IMR-90 (cell line): ENCODE data around the gene DTNA. TPM values are rescaled to one million over a fixed set of nuclear protein-coding genes. Genes with fewer than 3 reads are reported as not detected.

Source experiments
- ATAC-seq: fragments of 200-7000 bp; cut with Tn5 transposase; 2 replicates; pipeline ENCODE4 v1.9.1; 2020; ENCODE audit warnings: low read depth, mild to moderate bottlenecking, moderate library complexity
- BruUV-seq: library from RNA; stranded (reverse); fragments of 400-500 nt; replicated peaks from 2 replicates; lab custom pipeline; 2021; lab: Mats Ljungman, UMichigan
- CTCF ChIA-PET: fragments of 300-600 bp; formaldehyde crosslinking; extraction: SDS; loops from one replicate; lab custom pipeline; 2021; ENCODE audit warnings: antibody characterized with exemption; lab: Yijun Ruan, JAX
- POLR2A ChIA-PET: fragments of 300-600 bp; sonication (Branson Sonifier 250); formaldehyde crosslinking; loops from one replicate; lab custom pipeline; 2022; ENCODE audit warnings: antibody characterized with exemption; ENCODE audit not compliant: unreplicated experiment; lab: Charles Lee
- DNase-seq: peaks from one replicate; pipeline ENCODE4 v3.0.0; 2013
- H2AFZ ChIP-seq: replicated peaks from 2 replicates; pipeline ENCODE3; 2013; ENCODE audit warnings: low read length, mild to moderate bottlenecking; ENCODE audit not compliant: poor library complexity
- H2AK5ac ChIP-seq: 2 replicates; pipeline ENCODE4 v1.6.1; 2013; ENCODE audit warnings: low read depth, low read length, inconsistent platforms
- H2AK9ac ChIP-seq: replicated peaks from 2 replicates; pipeline ENCODE3; 2013; ENCODE audit warnings: mild to moderate bottlenecking, low read depth, low read length, moderate library complexity; ENCODE audit not compliant: poor library complexity
- H2BK120ac ChIP-seq: 2 replicates; pipeline ENCODE4 v1.6.1; 2013; ENCODE audit warnings: low read depth, low read length, inconsistent platforms
- H2BK15ac ChIP-seq: 3 replicates; pipeline ENCODE4 v1.6.1; 2013; ENCODE audit warnings: low read depth, low read length, inconsistent platforms
- H2BK20ac ChIP-seq: 2 replicates; pipeline ENCODE4 v1.6.1; 2013; ENCODE audit warnings: low read depth, mild to moderate bottlenecking, inconsistent platforms, low read length, moderate library complexity
- H2BK5ac ChIP-seq: 2 replicates; pipeline ENCODE4 v1.6.1; 2013; ENCODE audit warnings: mild to moderate bottlenecking, low read depth, low read length, inconsistent platforms; ENCODE audit not compliant: poor library complexity, severe bottlenecking
- H3K14ac ChIP-seq: replicated peaks from 2 replicates; pipeline ENCODE4 v1.6.1; 2013; ENCODE audit warnings: low read depth, low read length, inconsistent platforms
- H3K18ac ChIP-seq: 2 replicates; pipeline ENCODE4 v1.6.1; 2013; ENCODE audit warnings: low read depth, low read length, control low read depth
- H3K23ac ChIP-seq: 2 replicates; pipeline ENCODE4 v1.6.1; 2013; ENCODE audit warnings: low read depth, low read length, inconsistent platforms
- H3K27ac ChIP-seq: 2 replicates; pipeline ENCODE4 v1.5.1; 2013; ENCODE audit warnings: mild to moderate bottlenecking, control low read depth, low read length; ENCODE audit not compliant: insufficient read depth
- H3K27me3 ChIP-seq: 2 replicates; pipeline ENCODE4 v1.6.1; 2013; ENCODE audit warnings: low read length; ENCODE audit not compliant: control insufficient read depth, insufficient read depth
- H3K36me3 ChIP-seq: 2 replicates; pipeline ENCODE4 v1.6.1; 2013; ENCODE audit warnings: low read length, mixed read lengths; ENCODE audit not compliant: control insufficient read depth, insufficient read depth
- H3K4ac ChIP-seq: 2 replicates; pipeline ENCODE4 v1.6.1; 2013; ENCODE audit warnings: low read depth, low read length, inconsistent platforms
- H3K4me1 ChIP-seq: 2 replicates; pipeline ENCODE4 v1.6.1; 2013; ENCODE audit warnings: low read length, mixed read lengths; ENCODE audit not compliant: control insufficient read depth, insufficient read depth
- H3K4me2 ChIP-seq: 2 replicates; pipeline ENCODE4 v1.6.1; 2013; ENCODE audit warnings: low read depth, mild to moderate bottlenecking, control low read depth, low read length, moderate library complexity
- H3K4me3 ChIP-seq: 2 replicates; pipeline ENCODE4 v1.5.1; 2013; ENCODE audit warnings: low read depth, mild to moderate bottlenecking, control low read depth, low read length, moderate library complexity; ENCODE audit not compliant: insufficient read depth
- H3K56ac ChIP-seq: 2 replicates; pipeline ENCODE4 v1.6.1; 2013; ENCODE audit warnings: low read length, inconsistent platforms; ENCODE audit not compliant: insufficient read depth; ENCODE audit errors: extremely low read depth
- H3K79me1 ChIP-seq, 2 experiments: 2 replicates each; pipeline ENCODE4 v1.6.1; 2013; ENCODE audit warnings: low read length in 2 of 2, inconsistent platforms in 1 of 2, low read depth in 1 of 2
- H3K9ac ChIP-seq: 2 replicates; pipeline ENCODE4 v1.6.1; 2013; ENCODE audit warnings: low read depth, low read length, control low read depth
- H3K9me1 ChIP-seq: 2 replicates; pipeline ENCODE4 v1.6.1; 2013; ENCODE audit warnings: low read length, inconsistent platforms; ENCODE audit not compliant: insufficient read depth
- H3K9me3 ChIP-seq: 2 replicates; pipeline ENCODE4 v1.6.1; 2013; ENCODE audit warnings: low read length; ENCODE audit not compliant: control insufficient read depth, insufficient read depth
- H4K20me1 ChIP-seq: 2 replicates; pipeline ENCODE4 v1.6.1; 2013; ENCODE audit warnings: low read length, inconsistent platforms; ENCODE audit not compliant: insufficient read depth
- H4K5ac ChIP-seq: 2 replicates; pipeline ENCODE4 v1.6.1; 2013; ENCODE audit warnings: mild to moderate bottlenecking, low read depth, low read length, control low read depth
- H4K8ac ChIP-seq, 2 experiments: 2 replicates each; pipeline ENCODE4 v1.6.1; 2013; ENCODE audit warnings: low read depth in 2 of 2, low read length in 2 of 2, control low read depth in 1 of 2, inconsistent platforms in 1 of 2
- H4K91ac ChIP-seq: 2 replicates; pipeline ENCODE4 v1.6.1; 2013; ENCODE audit warnings: low read depth, low read length, inconsistent platforms; ENCODE audit not compliant: insufficient read depth
- BHLHE40 ChIP-seq: fragments of 150-350 bp; IDR thresholded peaks from 2 replicates; pipeline ENCODE4 v1.6.1; 2016; ENCODE audit warnings: mild to moderate bottlenecking, low read depth, low read length
- CEBPB ChIP-seq: IDR thresholded peaks from 2 replicates; pipeline ENCODE4 v1.6.1; 2012; ENCODE audit warnings: low read depth, low read length, improper control_type of control experiment
- FOS ChIP-seq: fragments of 150-350 bp; IDR thresholded peaks from 2 replicates; pipeline ENCODE4 v1.6.1; 2016; ENCODE audit warnings: low read depth, low read length
- MAZ ChIP-seq: IDR thresholded peaks from 2 replicates; pipeline ENCODE4 v1.6.1; 2012; ENCODE audit warnings: low read depth, mild to moderate bottlenecking, low read length, improper control_type of control experiment, moderate library complexity, borderline replicate concordance
- NFE2L2 ChIP-seq: fragments of 150-350 bp; IDR thresholded peaks from 2 replicates; pipeline ENCODE4 v1.6.1; 2016; ENCODE audit warnings: low read depth, mild to moderate bottlenecking, low read length
- POLR2A ChIP-seq: IDR thresholded peaks from 2 replicates; pipeline ENCODE4 v1.6.1; 2012; ENCODE audit warnings: mild to moderate bottlenecking, low read depth, low read length
- RAD21 ChIP-seq: IDR thresholded peaks from 2 replicates; pipeline ENCODE4 v1.6.1; 2012; ENCODE audit warnings: low read length, improper control_type of control experiment
- RCOR1 ChIP-seq: IDR thresholded peaks from 2 replicates; pipeline ENCODE4 v1.6.1; 2012; ENCODE audit warnings: mild to moderate bottlenecking, low read length, improper control_type of control experiment; ENCODE audit not compliant: insufficient replicate concordance
- SMC3 ChIP-seq: fragments of 150-350 bp; IDR thresholded peaks from 2 replicates; pipeline ENCODE4 v1.6.1; 2016; ENCODE audit warnings: low read depth, mild to moderate bottlenecking, antibody characterized with exemption, low read length, moderate library complexity
- WGBS, 2 experiments: methylation state at CpG; one replicate each; pipeline versions ENCODE4 v1.1.5 to v1.1.7; 2013; ENCODE audit warnings: missing lambda C conversion rate in 2 of 2; ENCODE audit not compliant: insufficient read length in 1 of 2; ENCODE audit errors: extremely low coverage in 2 of 2; 5-methylcytosine and 5-hydroxymethylcytosine counted together
- dilution Hi-C: fragments of 300-500 bp; cut with HindIII; formaldehyde crosslinking; loops from one replicate; pipeline ENCODE4 v1.14.3; 2018; ENCODE audit warnings: low sequenced_read_pairs; ENCODE audit not compliant: unreplicated experiment
- in situ Hi-C: fragments of 300-500 bp; cut with MboI; formaldehyde crosslinking; loops from 3 replicates; pipeline ENCODE4 v1.14.3; 2019; ENCODE audit warnings: low sequenced_read_pairs, inconsistent platforms, mixed read lengths
- intact Hi-C: fragments of 100-400 bp; cut with micrococcal nuclease; formaldehyde crosslinking; loops from 2 replicates; pipeline ENCODE4 v1.10.0; 2022
- polyA plus RNA-seq, 3 experiments: library from polyadenylated mRNA; depleted of rRNA; stranded (reverse); fragments of >200 nt; gene quantifications; 2 replicates each; pipeline ENCODE4 v1.2.3, GENCODE V29; 2012; ENCODE audit warnings: low replicate concordance in 1 of 3
- total RNA-seq: library from RNA; depleted of rRNA; stranded (reverse); fragments of >200 nt; gene quantifications from 2 replicates; pipeline ENCODE4 v1.2.3, GENCODE V29; 2012
- TF ChIP-seq, protein P1 (sequence below): fragments of 150-350 bp; IDR thresholded peaks from 2 replicates; pipeline ENCODE4 v1.6.1; 2017; ENCODE audit warnings: mild to moderate bottlenecking, antibody characterized with exemption, low read length, low read depth
- TF ChIP-seq, protein P2 (sequence below): conservative IDR thresholded peaks from 2 replicates; pipeline ENCODE4 v1.5.1; 2012; ENCODE audit warnings: mild to moderate bottlenecking, low read depth, low read length, improper control_type of control experiment
- TF ChIP-seq, protein P3 (sequence below): fragments of 150-350 bp; IDR thresholded peaks from 2 replicates; pipeline ENCODE4 v1.6.1; 2016; ENCODE audit warnings: low read depth, mild to moderate bottlenecking, low read length, moderate library complexity, borderline replicate concordance

Gene DTNA
- total and polyA plus RNA-seq, 2 of the 4 experiments (the other 2 are of a cell fraction) = 9.5 to 10.8 TPM

DNA sequence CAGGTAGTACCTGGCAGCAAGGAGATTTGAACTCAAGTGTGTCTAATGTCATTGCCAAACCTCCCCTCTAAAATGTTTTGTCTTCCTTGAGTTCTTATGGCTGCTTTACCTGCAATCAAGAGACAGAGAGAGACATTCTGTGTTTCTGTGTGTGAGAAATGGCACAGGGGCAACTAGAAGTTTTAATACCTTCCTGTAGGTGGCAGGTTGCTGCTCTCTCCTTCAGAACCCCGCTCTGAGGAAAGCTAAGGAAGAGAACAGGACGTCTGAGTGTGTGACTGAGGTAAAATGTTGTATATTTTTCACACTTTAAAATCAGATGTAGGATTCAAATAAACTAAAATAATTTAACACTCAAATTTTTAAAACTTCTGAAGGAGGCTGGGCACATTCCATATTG, 19.2 kb downstream of the DTNA start:
- no peak overlapping the region for H2AK5ac ChIP-seq
- no peak overlapping the region for H2AFZ ChIP-seq
- H3K79me1 ChIP-seq = no peaks in the 10 kb centered on the region
- H3K9ac ChIP-seq = no peak overlapping the region
- no peaks in the 10 kb centered on the region for H3K27me3 ChIP-seq
- H2AK9ac ChIP-seq = no peak overlapping the region
- in situ Hi-C loops = no loop called here
- no peaks in the 10 kb centered on the region for H3K36me3 ChIP-seq
- H3K4me1 ChIP-seq = no peaks in the 10 kb centered on the region
- H3K23ac ChIP-seq = no peak overlapping the region
- no peak overlapping the region for H2BK120ac ChIP-seq
- DNase-seq (no peak), ATAC-seq (peak; percentile 62)
- H2BK5ac ChIP-seq = no peak overlapping the region
- intact Hi-C loops = no loop called here
- no peaks in the 10 kb centered on the region for H4K20me1 ChIP-seq
- ChIA-PET CTCF (interaction anchor here (0.8 to 1.0 kb wide), 3 partner anchors 9 to 24 kb away, joined by 3 to 4 read pairs (median 4); partner anchors contain the start of gene DTNA), POLR2A (no interaction called here)
- no peak overlapping the region for H3K4ac ChIP-seq
- no peak overlapping the region for H3K4me2 ChIP-seq
- H4K5ac ChIP-seq = no peak overlapping the region
- no peak overlapping the region for H3K18ac ChIP-seq
- no peak overlapping the region for H4K8ac ChIP-seq
- no peak overlapping the region for H3K56ac ChIP-seq
- TF ChIP-seq FOS (no peak), POLR2A (no peak), RCOR1 (no peak), CEBPB (no peak), SMC3 (peak; percentile 28; the same call in 1 of the 2 replicates), RAD21 (peak; percentile 55), NFE2L2 (no peak), BHLHE40 (no peak), MAZ (no peak)
- TF ChIP-seq, protein P1, sequence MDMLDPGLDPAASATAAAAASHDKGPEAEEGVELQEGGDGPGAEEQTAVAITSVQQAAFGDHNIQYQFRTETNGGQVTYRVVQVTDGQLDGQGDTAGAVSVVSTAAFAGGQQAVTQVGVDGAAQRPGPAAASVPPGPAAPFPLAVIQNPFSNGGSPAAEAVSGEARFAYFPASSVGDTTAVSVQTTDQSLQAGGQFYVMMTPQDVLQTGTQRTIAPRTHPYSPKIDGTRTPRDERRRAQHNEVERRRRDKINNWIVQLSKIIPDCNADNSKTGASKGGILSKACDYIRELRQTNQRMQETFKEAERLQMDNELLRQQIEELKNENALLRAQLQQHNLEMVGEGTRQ = no peak
- TF ChIP-seq, protein P2, sequence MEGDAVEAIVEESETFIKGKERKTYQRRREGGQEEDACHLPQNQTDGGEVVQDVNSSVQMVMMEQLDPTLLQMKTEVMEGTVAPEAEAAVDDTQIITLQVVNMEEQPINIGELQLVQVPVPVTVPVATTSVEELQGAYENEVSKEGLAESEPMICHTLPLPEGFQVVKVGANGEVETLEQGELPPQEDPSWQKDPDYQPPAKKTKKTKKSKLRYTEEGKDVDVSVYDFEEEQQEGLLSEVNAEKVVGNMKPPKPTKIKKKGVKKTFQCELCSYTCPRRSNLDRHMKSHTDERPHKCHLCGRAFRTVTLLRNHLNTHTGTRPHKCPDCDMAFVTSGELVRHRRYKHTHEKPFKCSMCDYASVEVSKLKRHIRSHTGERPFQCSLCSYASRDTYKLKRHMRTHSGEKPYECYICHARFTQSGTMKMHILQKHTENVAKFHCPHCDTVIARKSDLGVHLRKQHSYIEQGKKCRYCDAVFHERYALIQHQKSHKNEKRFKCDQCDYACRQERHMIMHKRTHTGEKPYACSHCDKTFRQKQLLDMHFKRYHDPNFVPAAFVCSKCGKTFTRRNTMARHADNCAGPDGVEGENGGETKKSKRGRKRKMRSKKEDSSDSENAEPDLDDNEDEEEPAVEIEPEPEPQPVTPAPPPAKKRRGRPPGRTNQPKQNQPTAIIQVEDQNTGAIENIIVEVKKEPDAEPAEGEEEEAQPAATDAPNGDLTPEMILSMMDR = peak; percentile 54
- TF ChIP-seq, protein P3, sequence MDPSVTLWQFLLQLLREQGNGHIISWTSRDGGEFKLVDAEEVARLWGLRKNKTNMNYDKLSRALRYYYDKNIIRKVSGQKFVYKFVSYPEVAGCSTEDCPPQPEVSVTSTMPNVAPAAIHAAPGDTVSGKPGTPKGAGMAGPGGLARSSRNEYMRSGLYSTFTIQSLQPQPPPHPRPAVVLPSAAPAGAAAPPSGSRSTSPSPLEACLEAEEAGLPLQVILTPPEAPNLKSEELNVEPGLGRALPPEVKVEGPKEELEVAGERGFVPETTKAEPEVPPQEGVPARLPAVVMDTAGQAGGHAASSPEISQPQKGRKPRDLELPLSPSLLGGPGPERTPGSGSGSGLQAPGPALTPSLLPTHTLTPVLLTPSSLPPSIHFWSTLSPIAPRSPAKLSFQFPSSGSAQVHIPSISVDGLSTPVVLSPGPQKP = no peak
- H2BK15ac ChIP-seq = no peak overlapping the region
- H3K14ac ChIP-seq = no peak overlapping the region
- WGBS, 2 experiments = no CpG with 5 or more reads among the region's 2 CpGs
- H3K9me3 ChIP-seq = no peaks in the 10 kb centered on the region
- H3K4me3 ChIP-seq = no peak overlapping the region
- no peak overlapping the region for H4K91ac ChIP-seq
- no peaks in the 10 kb centered on the region; the same call in 1 of the 2 replicates for H3K9me1 ChIP-seq
- no TSS peak for BruUV-seq
- dilution Hi-C loops = no loop called here
- H3K27ac ChIP-seq = no peak overlapping the region
- no peak overlapping the region for H2BK20ac ChIP-seq
